ENCODE data around the gene SEC23B. TPM values are rescaled to one million over a fixed set of nuclear protein-coding genes. Genes with fewer than 3 reads are reported as not detected.

Gene SEC23B
- total RNA-seq, 1 experiment from 2014 or later: 85.8 TPM

- BruUV-seq (replicated peaks): no TSS peak
- intact Hi-C loops (cut with micrococcal nuclease): no loop called here
- no peaks in the 10 kb centered on the region for H3K9me2 ChIP-seq (ENCODE audit: insufficient read depth)
Observed at GRCh38 chr20:18578581-18578980, 70.8 kb downstream of the SEC23B start.

More at GRCh38 chr20:18578581-18578980, 70.8 kb downstream of the SEC23B start:
- Histone ChIP-seq H3K4me1 (ENCODE audit: control insufficient read depth in 1 of 2, insufficient read depth in 2 of 2, low read length in 2 of 2) (no peaks in the 10 kb centered on the region), H3K36me3 (ENCODE audit: control insufficient read depth in 1 of 2, insufficient read depth in 2 of 2, low read length in 2 of 2) (no peaks in the 10 kb centered on the region), H3K9ac (ENCODE audit: low read length) (no peak overlapping the region), H4K20me1 (ENCODE audit: insufficient read depth) (no peaks in the 10 kb centered on the region), H3K4me3 (replicated peaks in 1 of 2; ENCODE audit: low read depth in 1 of 2, low read length in 2 of 2) (no peak overlapping the region), H3K9me3 (ENCODE audit: control insufficient read depth in 1 of 2, insufficient read depth in 1 of 2, low read depth in 1 of 2, low read length in 2 of 2) (no peaks in the 10 kb centered on the region), H3K4me2 (ENCODE audit: low read length) (no peak overlapping the region), H3K27ac (ENCODE audit: low read depth, low read length) (no peak overlapping the region), H3K27me3 (ENCODE audit: insufficient read depth, low read length) (no peaks in the 10 kb centered on the region), H3K79me2 (ENCODE audit: insufficient read depth, low read length) (no peaks in the 10 kb centered on the region), H2AFZ (ENCODE audit: low read depth, low read length, poor library complexity, severe bottlenecking) (no peak overlapping the region)
- TF ChIP-seq ATF3 (IDR thresholded peaks at IDR 0.05) (no peak), SP1 (IDR thresholded peaks at IDR 0.05; ENCODE audit: low read depth) (no peak), CEBPB (IDR thresholded peaks at IDR 0.05; ENCODE audit: low read depth) (no peak), REST (IDR thresholded peaks at IDR 0.05; ENCODE audit: low read depth) (no peak), POLR2A (IDR thresholded peaks at IDR 0.05; ENCODE audit: borderline replicate concordance, extremely low read depth, insufficient read depth, insufficient read length) (no peak)
- POLR2A ChIA-PET: no interaction called here
- ATAC-seq: no peak
- CTCF ChIA-PET: no interaction called here
- DNase-seq (ENCODE audit: low read depth, low spot score): no peak
- RAD21 ChIA-PET (ENCODE audit: low non-redundant PET in 1 of 2, low total read pairs in 2 of 2, uncharacterized antibody in 2 of 2, unreplicated experiment in 2 of 2): no interaction called here
